ENCODE measurements around the gene B4GAT1. TPM values are rescaled to one million over a fixed set of nuclear protein-coding genes. Genes with fewer than 3 reads are reported as not detected.

Gene B4GAT1
- total RNA-seq, 1 experiment from 2014 or later: 22.8 TPM

DNA sequence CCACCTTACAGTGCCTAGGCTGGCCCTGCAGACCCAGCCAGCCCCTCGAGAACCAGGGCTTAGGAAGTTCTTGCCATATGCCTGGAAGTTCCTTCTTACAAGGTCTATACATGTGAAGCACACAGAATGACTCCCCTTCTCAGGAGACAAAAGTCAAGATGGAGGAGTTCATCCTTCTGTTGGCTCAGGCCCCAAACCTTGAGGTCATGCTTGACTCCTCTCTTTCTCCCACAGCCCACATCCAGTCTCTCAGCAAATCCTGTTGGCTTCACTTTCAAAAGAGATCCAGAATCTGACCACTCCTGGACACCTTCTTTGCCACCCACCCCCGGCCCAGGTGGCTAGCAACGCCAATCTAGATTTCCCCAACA lies 28.8 kb downstream of the B4GAT1 start:
- Histone ChIP-seq H4K20me1 (ENCODE audit: insufficient read depth) (no peaks in the 10 kb centered on the region), H3K27ac (no peak overlapping the region)
- POLR2A ChIA-PET (ENCODE audit: unreplicated experiment): no interaction called here

DNA sequence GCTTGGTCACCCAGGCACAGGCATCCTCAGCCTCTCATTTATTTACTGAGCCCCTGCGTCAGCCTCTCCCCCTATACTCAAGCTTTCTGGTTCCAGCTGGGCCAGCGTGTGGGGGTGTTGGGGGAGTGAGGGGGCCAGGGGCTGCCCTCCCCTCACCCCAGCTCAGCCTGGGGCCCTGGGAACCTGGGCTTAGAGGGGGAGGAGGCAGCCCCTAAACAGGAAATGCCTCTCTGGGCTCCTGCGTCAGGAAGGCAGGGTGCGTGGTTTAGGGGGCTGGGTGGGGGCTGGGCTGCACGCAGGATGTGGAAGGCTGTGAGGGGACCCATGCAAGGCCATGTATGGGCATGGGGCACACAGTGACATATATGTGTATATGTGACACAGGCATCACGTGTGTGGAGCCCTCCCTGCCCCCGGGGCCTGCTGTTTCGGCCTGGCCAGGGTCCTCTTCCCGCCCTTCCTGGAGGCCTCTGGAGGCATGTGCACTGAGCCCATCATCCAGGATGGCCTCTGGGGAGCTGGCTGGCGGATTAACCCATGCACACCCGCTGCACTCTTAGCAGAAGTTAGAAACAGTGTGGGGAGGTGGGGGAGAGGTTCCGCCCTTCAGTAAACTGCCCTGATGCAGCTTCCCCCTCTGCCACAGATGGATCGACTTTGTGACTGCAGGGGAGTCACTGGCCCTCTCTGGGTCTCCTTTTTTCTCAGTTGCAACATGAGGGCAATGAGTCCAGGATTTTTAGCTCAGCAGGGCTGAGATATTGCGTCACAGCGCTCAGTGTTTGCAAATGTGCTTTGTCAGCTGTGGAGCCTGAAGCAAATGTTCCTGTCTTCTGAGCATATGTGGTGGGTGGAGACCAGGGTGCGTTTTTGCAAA lies 29.5 kb downstream of the B4GAT1 start:
- Histone ChIP-seq H3F3A (ENCODE audit: insufficient read depth, low read depth) (0 out of 2 replicates have a peak, but pooled peaks cover 3% of the 10 kb centered on the region), H3K9me3 (ENCODE audit: insufficient read depth, low read depth) (peaks cover 13% of the 10 kb centered on the region; the same call in 1 of the 2 replicates), H3K79me2 (ENCODE audit: low read depth) (no peaks in the 10 kb centered on the region), H3K36me3 (ENCODE audit: low read depth) (no peaks in the 10 kb centered on the region), H3K4me1 (replicated peaks; ENCODE audit: insufficient read depth) (peaks cover 15% of the 10 kb centered on the region), H3K27ac (no peak overlapping the region), H3K27me3 (ENCODE audit: insufficient read depth, low read depth) (peaks cover 8% of the 10 kb centered on the region; the same call in 1 of the 2 replicates), H2AFZ (no peak overlapping the region), H3K4me3 (no peak overlapping the region), H3K9me2 (ENCODE audit: insufficient read depth) (no peaks in the 10 kb centered on the region), H3K4me2 (no peak overlapping the region), H4K20me1 (ENCODE audit: insufficient read depth) (no peaks in the 10 kb centered on the region)
- no peak for DNase-seq
- intact Hi-C loops (cut with micrococcal nuclease; ENCODE audit: unreplicated experiment): no loop called here
- ChIA-PET CTCF (no interaction called here), POLR2A (ENCODE audit: unreplicated experiment) (interaction anchor here (0.7 kb wide), 1 partner anchor 228 kb away, joined by 6 read pairs; no protein-coding TSS in a partner anchor)
- BruUV-seq (replicated peaks): no TSS peak
- TF ChIP-seq EZH2 (IDR thresholded peaks at IDR 0.05; ENCODE audit: low read depth): no peak
- TF ChIP-seq, protein P1, sequence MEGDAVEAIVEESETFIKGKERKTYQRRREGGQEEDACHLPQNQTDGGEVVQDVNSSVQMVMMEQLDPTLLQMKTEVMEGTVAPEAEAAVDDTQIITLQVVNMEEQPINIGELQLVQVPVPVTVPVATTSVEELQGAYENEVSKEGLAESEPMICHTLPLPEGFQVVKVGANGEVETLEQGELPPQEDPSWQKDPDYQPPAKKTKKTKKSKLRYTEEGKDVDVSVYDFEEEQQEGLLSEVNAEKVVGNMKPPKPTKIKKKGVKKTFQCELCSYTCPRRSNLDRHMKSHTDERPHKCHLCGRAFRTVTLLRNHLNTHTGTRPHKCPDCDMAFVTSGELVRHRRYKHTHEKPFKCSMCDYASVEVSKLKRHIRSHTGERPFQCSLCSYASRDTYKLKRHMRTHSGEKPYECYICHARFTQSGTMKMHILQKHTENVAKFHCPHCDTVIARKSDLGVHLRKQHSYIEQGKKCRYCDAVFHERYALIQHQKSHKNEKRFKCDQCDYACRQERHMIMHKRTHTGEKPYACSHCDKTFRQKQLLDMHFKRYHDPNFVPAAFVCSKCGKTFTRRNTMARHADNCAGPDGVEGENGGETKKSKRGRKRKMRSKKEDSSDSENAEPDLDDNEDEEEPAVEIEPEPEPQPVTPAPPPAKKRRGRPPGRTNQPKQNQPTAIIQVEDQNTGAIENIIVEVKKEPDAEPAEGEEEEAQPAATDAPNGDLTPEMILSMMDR (conservative IDR thresholded peaks at IDR 0.05): no peak

More for the DNA sequence above, 28.8 kb downstream of the B4GAT1 start:
- no peak for DNase-seq
- peaks cover 13% of the 10 kb centered on the region; the same call in 1 of the 2 replicates for H3K9me3 ChIP-seq (ENCODE audit: insufficient read depth, low read depth)
- H3F3A ChIP-seq (ENCODE audit: insufficient read depth, low read depth): 0 out of 2 replicates have a peak, but pooled peaks cover 3% of the 10 kb centered on the region
- no peaks in the 10 kb centered on the region for H3K9me2 ChIP-seq (ENCODE audit: insufficient read depth)
- H3K79me2 ChIP-seq (ENCODE audit: low read depth): no peaks in the 10 kb centered on the region
- 0 out of 2 replicates have a peak, but pooled peaks cover 10% of the 10 kb centered on the region for H3K4me1 ChIP-seq (replicated peaks; ENCODE audit: insufficient read depth)
- H3K27me3 ChIP-seq (ENCODE audit: insufficient read depth, low read depth): peaks cover 8% of the 10 kb centered on the region; the same call in 1 of the 2 replicates
- no peak overlapping the region for H3K4me3 ChIP-seq
- no TSS peak for BruUV-seq (replicated peaks)
- intact Hi-C loops (cut with micrococcal nuclease; ENCODE audit: unreplicated experiment): no loop called here
- TF ChIP-seq EZH2 (IDR thresholded peaks at IDR 0.05; ENCODE audit: low read depth): no peak
- TF ChIP-seq, protein P1 (conservative IDR thresholded peaks at IDR 0.05): no peak
- no peak overlapping the region for H2AFZ ChIP-seq
- H3K4me2 ChIP-seq: no peak overlapping the region
- CTCF ChIA-PET: no interaction called here
- H3K36me3 ChIP-seq (ENCODE audit: low read depth): no peaks in the 10 kb centered on the region

DNA sequence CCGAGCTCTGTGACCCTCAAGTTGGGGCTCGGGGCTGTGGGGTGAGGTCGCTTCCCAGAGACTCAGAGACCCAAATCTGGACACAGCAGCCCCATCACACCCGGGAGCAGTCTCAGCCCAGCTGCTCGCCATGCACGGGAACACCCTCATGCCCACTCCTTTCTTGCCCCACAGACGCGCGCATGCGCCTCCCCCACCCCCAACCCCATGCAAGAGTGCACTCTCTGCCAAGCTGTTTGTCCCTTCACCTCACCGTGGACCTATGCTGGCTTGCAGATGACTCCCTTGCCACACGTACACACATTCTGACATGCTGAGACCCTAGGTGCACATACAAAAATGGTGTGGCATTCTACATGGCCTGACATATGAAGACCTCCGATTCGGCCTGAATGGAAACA lies 30.1 kb downstream of the B4GAT1 start:
- no peak for TF ChIP-seq EZH2 (IDR thresholded peaks at IDR 0.05; ENCODE audit: low read depth)
- TF ChIP-seq, protein P1 (conservative IDR thresholded peaks at IDR 0.05): no peak
- Histone ChIP-seq H3K9me2 (ENCODE audit: insufficient read depth) (no peaks in the 10 kb centered on the region), H3K4me1 (replicated peaks; ENCODE audit: insufficient read depth) (peaks cover 16% of the 10 kb centered on the region), H3K4me3 (no peak overlapping the region), H3K27me3 (ENCODE audit: insufficient read depth, low read depth) (peaks cover 8% of the 10 kb centered on the region; the same call in 1 of the 2 replicates), H2AFZ (no peak overlapping the region), H3K36me3 (ENCODE audit: low read depth) (no peaks in the 10 kb centered on the region), H3K27ac (no peak overlapping the region), H3F3A (ENCODE audit: insufficient read depth, low read depth) (peaks cover 4% of the 10 kb centered on the region; the same call in 1 of the 2 replicates), H4K20me1 (ENCODE audit: insufficient read depth) (no peaks in the 10 kb centered on the region), H3K79me2 (ENCODE audit: low read depth) (no peaks in the 10 kb centered on the region), H3K9me3 (ENCODE audit: insufficient read depth, low read depth) (peaks cover 13% of the 10 kb centered on the region; the same call in 1 of the 2 replicates), H3K4me2 (no peak overlapping the region)
- no peak for DNase-seq
- intact Hi-C loops (cut with micrococcal nuclease; ENCODE audit: unreplicated experiment): no loop called here
- BruUV-seq (replicated peaks): no TSS peak
- ChIA-PET POLR2A (ENCODE audit: unreplicated experiment) (interaction anchor here (0.7 kb wide), 1 partner anchor 229 kb away, joined by 6 read pairs; no protein-coding TSS in a partner anchor), CTCF (no interaction called here)
